ENCODE results near the gene EPPIN.
"Not testable (repeated sequence)": the region's sequence is repeated elsewhere in the genome, so short reads cannot be mapped to it uniquely, and the experiment has no call there.

The EPPIN gene

DNA sequence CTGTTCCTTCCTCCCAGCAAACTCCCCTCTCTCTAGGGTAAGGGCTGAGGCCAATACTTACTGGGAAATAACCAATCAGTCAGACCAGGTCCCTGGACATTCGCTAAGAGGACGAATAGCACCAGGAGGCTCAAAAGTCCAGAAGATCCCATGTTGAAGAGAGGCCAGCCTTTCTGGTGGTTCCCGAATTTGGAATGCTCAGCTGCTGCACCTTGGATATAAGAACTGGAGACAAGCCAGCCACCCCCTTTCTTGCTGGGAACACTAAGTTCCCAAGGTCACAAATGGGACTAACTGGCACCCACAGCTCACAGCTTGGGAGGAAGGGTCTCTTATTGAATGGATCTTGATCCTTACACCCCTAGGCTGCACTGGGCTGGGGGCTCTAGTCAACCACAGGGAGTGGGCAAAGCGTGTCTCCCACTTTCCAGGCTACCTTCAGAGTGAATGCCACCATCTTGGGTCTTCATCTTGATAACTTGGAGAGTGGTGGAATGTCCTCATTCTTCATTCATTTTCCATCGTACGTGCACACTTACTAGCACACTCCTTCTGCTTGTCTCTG lies at the start of gene EPPIN:
Gene EPPIN, minus strand, starts transcription at position 196 of the 565 bp plus-strand sequence. Its CDS starts 44 bp downstream, at position 152.
- DNase-seq (ENCODE audit: low spot score), result no peak

- DNase-seq (ENCODE audit: low spot score), result no peak
These were observed 48.0 kb upstream of the EPPIN start for GRCh38 chr20:45595235-45595634.

GRCh38 chr20:45593498-45593897 lies 46.3 kb upstream of the EPPIN start:
- no peak for DNase-seq (ENCODE audit: low spot score)

- peak; percentile 88 for DNase-seq (ENCODE audit: low spot score)
These were observed 45.5 kb upstream of the EPPIN start for GRCh38 chr20:45592574-45593189.

- no peak for DNase-seq (ENCODE audit: low spot score)
These were observed 42.5 kb upstream of the EPPIN start for GRCh38 chr20:45589725-45590124.

- DNase-seq (ENCODE audit: low spot score), result no peak
These were observed 41.6 kb upstream of the EPPIN start for GRCh38 chr20:45588800-45589199.

GRCh38 chr20:45585986-45586385 lies 38.8 kb upstream of the EPPIN start:
- not testable (repeated sequence) for DNase-seq (ENCODE audit: low spot score)

GRCh38 chr20:45584294-45584693 lies 37.1 kb upstream of the EPPIN start:
- DNase-seq (ENCODE audit: low spot score), result not testable (repeated sequence)

GRCh38 chr20:45583502-45583901 lies 36.3 kb upstream of the EPPIN start:
- DNase-seq (ENCODE audit: low spot score), result no peak

- DNase-seq (ENCODE audit: low spot score), result no peak
These were observed 34.5 kb upstream of the EPPIN start for GRCh38 chr20:45581702-45582101.

GRCh38 chr20:45579184-45579583 lies 32.0 kb upstream of the EPPIN start, which contains the start of gene WFDC8:
Gene WFDC8, minus strand, starts transcription at chr20:45579284. Its CDS starts 37 bp downstream, at chr20:45579247.
- DNase-seq (ENCODE audit: low spot score), result no peak

DNA sequence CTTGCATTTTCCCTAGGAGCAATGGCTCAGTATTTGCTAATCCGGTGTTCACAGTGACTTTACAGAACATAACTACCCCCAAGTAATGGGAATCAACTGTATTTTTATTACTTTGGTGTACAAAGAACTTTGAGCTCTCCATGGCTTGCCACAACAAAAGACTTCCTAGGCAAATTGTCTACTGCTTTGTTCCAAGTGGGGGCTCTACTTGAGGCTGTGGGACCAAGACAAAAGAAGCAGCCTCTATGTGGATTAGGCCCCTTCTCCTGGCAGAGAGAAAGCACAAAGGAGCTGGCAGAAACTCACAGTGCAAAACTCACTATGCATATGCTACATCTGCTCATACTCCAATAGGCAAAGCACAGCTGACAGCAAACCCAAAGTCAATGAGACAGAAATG lies 31.0 kb upstream of the EPPIN start:
- DNase-seq (ENCODE audit: low spot score), result no peak

- no peak for DNase-seq (ENCODE audit: low spot score)
These were observed 29.8 kb upstream of the EPPIN start for GRCh38 chr20:45576995-45577394.

DNA sequence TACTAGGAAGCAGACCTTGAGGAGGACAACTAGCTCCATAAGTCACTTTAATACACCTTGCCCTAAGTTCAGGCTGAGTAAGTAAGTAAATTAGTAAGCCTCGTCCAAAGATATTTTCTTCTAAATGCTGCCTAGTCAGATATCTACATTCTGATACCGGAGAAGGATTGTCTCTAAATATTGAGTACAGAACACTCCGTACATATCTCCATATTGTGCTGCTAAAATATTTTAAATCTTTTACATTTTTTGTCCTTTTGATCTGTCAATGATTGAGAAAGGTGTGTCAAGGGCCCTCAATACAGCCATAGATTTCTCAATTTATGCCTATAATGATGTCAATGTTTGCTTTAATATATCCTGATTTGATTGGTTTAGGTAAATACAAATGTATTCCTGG lies 28.7 kb upstream of the EPPIN start:
- DNase-seq (ENCODE audit: low spot score), result no peak

DNA sequence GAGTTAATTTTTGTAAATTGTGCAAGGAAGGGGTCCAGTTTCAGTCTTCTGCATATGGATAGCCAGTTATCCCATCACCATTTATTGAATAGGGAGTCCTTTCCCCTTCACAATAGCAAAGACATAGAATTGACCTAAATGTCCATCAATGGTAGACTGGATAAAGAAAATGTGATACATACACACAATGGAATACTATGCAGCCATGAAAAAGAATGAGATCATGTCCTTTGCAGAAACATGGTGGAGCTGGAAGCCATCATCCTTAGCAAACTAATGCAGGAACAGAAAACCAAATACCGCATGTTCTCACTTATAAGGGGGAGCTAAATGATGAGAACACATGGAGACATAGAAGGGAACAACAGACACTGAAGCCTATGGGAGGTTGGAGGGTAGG lies 22.4 kb upstream of the EPPIN start:
- not testable (repeated sequence) for DNase-seq (ENCODE audit: low spot score)

GRCh38 chr20:45564760-45565276 lies 17.6 kb upstream of the EPPIN start:
- no peak for DNase-seq (ENCODE audit: low spot score)

DNA sequence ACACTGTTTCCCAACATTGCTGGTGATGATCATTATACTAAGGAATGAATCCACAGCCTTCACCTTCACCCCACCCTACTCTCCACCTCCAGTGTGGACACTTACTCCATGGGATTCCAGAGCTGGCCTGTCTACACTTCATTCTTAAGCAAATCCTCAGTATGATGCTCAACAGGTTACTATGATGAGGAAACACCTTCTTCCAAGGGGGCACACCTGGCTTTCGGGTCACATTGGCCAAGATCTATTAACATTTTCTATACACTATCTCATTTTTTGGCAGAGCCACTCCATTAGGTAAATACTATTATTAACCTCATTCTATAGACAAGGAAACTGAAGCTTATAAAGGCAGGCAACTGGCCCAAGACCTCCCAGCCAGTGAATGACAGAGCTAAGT lies 8.0 kb upstream of the EPPIN start:
- no peak for DNase-seq (ENCODE audit: low spot score)

DNA sequence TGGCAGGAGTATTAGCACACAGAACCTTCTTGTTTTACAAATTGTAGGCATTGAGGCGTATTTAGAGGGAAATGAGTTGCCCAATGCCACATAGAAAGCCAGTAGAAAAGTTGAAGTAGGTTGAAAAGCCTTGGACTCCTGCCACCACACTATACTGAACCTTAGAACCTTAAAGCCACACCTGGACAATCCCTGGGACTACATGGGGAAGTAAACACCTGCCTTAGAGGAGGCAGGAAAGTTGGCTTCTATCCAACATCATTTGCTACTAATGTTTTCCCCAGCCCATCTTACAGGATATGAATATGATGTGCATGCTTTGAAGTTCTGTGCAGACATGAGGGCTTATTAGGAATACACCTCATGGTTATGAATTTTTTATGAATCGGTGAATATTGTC lies 5.3 kb upstream of the EPPIN start:
- no peak for DNase-seq (ENCODE audit: low spot score)

DNA sequence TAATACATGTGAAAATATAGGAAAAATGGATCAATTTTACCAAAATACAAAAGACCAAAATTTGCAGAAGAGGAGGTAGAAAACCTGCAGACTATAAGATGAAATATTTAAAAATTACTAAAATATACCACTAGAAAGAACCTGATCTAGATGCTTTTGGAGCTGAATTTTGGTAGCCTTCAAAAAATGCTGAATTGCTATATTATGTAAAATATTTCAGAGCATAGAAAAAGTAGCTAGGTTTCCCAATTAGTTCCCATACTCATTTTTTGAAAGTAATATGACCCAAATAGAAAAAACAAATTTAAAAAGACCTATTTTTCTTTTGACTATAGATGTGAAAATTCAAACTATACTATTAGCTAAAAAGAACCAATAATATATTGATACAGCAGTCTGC lies 3.6 kb upstream of the EPPIN start:
- no peak for DNase-seq (ENCODE audit: low spot score)

- DNase-seq (ENCODE audit: low spot score), result no peak
These were observed 1.2 kb upstream of the EPPIN start for GRCh38 chr20:45548410-45548809.

- DNase-seq (ENCODE audit: low spot score), result peak; percentile 58
These were observed 1.3 kb downstream of the EPPIN start for GRCh38 chr20:45545754-45546453.

GRCh38 chr20:45545351-45545750 lies 1.9 kb downstream of the EPPIN start:
- DNase-seq (ENCODE audit: low spot score), result no peak

GRCh38 chr20:45539382-45539781 lies 7.8 kb downstream of the EPPIN start, which contains the start of gene WFDC6:
Gene WFDC6, minus strand, starts transcription at chr20:45539482. Its CDS starts 75 bp downstream, at chr20:45539407.
- no peak for DNase-seq (ENCODE audit: low spot score)

All from RKO (cell line).